Measurements from ENCODE around the gene TRO.

TRO gene

DNA sequence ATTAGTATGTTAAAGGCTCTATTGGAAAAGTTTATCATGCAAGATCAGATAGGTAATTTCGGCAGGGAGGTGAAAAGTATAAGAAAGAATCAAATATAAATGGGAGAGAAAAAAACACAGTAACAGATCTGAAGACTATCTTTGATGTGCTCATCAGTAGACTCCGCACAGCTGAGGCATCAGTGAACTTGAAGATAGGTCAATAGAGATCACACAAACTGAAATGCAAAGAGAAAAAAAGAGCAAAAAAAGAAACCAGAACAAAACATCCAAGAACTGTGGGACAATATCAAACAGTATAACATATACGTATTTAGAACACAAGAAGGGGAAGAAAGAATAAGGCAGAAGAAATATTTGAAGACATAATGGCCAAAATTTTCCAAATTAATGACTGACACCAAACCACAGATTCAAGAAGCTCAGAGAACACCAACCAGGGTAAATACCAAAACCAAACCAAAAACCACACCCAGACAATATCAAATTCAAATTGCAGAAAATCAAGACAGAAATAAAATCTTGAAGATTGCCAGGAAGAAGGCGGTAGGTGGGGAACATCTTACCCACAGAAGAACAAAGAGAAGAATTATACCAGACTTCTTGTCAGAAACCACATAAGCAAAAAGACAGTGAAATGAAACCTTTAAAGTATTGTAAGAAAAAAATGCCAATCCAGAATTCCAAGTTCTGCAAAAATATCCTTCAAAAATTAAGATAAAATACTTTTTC, 44.3 kb downstream of the TRO start:
- no peak for DNase-seq (ENCODE audit: low read depth in 2 of 2, low spot score in 1 of 2)

DNA sequence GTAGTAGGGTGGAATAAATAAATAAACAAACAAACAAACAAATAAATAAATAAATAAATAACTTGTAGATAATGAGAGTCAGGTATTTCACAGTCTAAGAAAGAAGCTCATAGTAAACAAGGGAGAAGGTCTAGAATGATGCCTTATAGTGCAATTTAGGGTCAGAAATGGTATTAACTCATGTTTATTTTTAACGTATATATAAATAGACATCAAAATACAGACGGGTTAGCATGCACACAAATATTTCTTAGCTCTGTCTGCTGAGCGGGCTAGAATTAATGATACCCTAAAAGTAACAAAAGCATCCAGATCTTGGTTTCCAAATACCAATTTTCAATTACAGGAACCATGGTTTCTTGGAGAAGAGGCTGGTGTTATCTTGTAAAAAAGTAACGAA, 56.8 kb downstream of the TRO start:
- no peak for DNase-seq (ENCODE audit: low read depth in 2 of 2, low spot score in 1 of 2)

DNA sequence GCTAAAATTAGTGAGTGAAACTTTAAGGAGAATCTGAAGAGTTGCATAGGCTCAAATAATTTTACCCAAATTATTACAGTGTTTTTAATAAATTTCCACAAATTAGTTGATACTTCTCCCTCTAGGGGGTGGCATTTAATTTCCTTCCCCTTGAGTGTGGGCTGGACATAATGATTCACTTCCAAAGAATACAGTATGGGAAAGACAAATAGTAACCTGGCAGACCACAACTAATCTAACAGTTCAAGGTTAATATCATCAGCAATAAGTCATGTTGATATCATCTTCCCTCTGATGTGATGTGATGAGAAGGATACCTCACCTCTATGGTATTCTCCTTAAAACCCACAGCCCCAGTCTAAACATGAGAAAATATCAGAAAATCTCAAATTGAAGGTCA, 57.8 kb downstream of the TRO start:
- no peak for DNase-seq (ENCODE audit: low read depth in 2 of 2, low spot score in 1 of 2)

DNA sequence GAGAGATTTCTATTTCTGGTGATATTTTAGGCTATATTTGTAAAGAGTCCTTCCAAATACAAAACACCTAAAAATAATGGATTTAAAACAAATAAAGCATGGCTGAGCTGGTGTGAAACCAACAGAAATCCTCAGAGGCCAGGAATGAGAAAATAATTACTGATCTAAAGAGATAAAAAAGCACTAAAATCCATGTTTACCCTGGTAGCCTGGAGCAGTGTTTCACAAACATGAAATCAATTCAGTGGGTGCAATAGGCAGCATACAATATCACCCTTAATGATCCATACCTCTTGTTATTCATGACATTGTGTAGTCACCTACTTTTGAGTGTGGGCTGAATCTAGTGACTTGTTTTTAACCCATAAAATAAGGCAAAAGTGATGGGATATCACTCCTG, 58.8 kb downstream of the TRO start:
- no peak for DNase-seq (ENCODE audit: low read depth in 2 of 2, low spot score in 1 of 2)

DNA sequence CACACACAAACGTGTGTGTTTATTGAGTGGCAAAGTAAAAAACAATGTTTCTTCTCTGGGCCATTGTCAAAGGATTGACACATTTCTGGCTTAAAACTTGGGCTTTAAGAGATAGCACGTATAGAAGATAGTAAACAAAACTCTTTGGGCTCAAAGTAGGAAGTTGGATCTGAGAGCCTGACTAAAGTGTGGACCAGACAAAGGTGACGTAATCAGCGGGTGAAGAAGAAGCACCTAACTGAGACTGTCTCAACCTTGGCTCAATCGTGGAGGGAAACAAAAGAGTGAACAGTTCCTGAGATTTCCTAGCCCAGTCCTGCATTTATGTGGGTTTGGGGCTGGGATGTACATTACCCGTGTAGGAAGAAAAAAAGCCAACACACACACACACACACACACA, 59.7 kb downstream of the TRO start:
- no peak for DNase-seq (ENCODE audit: low read depth in 2 of 2, low spot score in 1 of 2)

Data from stimulated activated CD8-positive, alpha-beta memory T cell treated with anti-CD3 and anti-CD28 coated beads, Interleukin-4, amount 100 ng/mL, for 4 hours (primary cell).